SK-N-SH (cell line): ENCODE results near the gene CYP27A1. TPM values are rescaled to one million over a fixed set of nuclear protein-coding genes. Genes with fewer than 3 reads are reported as not detected.

Experiments
- CTCF ChIA-PET: fragments of 300-600, 350-600 bp; formaldehyde crosslinking; extraction: SDS; loops from one replicate; lab custom pipeline; 2021; lab: Yijun Ruan, JAX
- POLR2A ChIA-PET: fragments of 350-600 bp; sonication (Branson Sonifier 250); formaldehyde crosslinking; extraction: SDS; loops from one replicate; lab custom pipeline; 2020; ENCODE audit warnings: antibody characterized with exemption, inconsistent platforms; lab: Yijun Ruan, JAX
- DNase-seq: peaks from one replicate; pipeline ENCODE4 v3.0.0; 2012
- H2AFZ ChIP-seq: fragments of 200-600 bp; sonication (generic); 2 replicates; pipeline ENCODE4 v1.8.1; 2016; ENCODE audit warnings: antibody characterized with exemption, mild to moderate bottlenecking, low read depth
- H3F3A ChIP-seq: fragments of 200-600 bp; sonication (generic); replicated peaks from 2 replicates; pipeline ENCODE3; 2016; ENCODE audit warnings: antibody characterized with exemption, mild to moderate bottlenecking; ENCODE audit not compliant: insufficient read depth
- H3K27ac ChIP-seq, 2 experiments: fragments of 200-500 bp in 1 of 2; fragments of 200-600 bp in 1 of 2; sonication (Bioruptor generic) in 1 of 2; sonication (generic), shearing (Covaris generic) in 1 of 2; 2 replicates each; pipeline versions ENCODE4 v1.5.1 to v1.6.1; 2014 to 2016; ENCODE audit warnings: low read depth in 2 of 2, inconsistent platforms in 1 of 2, low read length in 1 of 2, mild to moderate bottlenecking in 1 of 2, mixed read lengths in 1 of 2
- H3K27me3 ChIP-seq: fragments of 200-600 bp; sonication (generic), shearing (Covaris generic); 2 replicates; pipeline ENCODE4 v1.6.1; 2016; ENCODE audit warnings: mixed run types; ENCODE audit not compliant: insufficient read depth
- H3K36me3 ChIP-seq, 2 experiments: fragments of 200-500 bp in 1 of 2; fragments of 200-600 bp in 1 of 2; sonication (Bioruptor generic) in 1 of 2; sonication (generic) in 1 of 2; replicated peaks in 1 of 2; 2 replicates each; pipeline versions ENCODE3 to v1.5.1; 2014 to 2016; ENCODE audit warnings: low read length in 1 of 2, mild to moderate bottlenecking in 1 of 2; ENCODE audit not compliant: insufficient read depth in 2 of 2, control insufficient read depth in 1 of 2
- H3K4me1 ChIP-seq, 2 experiments: fragments of 200-500 bp in 1 of 2; fragments of 200-600 bp in 1 of 2; sonication (Bioruptor generic) in 1 of 2; sonication (generic), shearing (Covaris generic) in 1 of 2; 2 replicates each; pipeline versions ENCODE4 v1.5.1 to v1.6.1; 2014 to 2016; ENCODE audit warnings: low read depth in 1 of 2, low read length in 1 of 2, mixed run types in 1 of 2; ENCODE audit not compliant: insufficient read depth in 2 of 2, control insufficient read depth in 1 of 2
- H3K4me2 ChIP-seq: fragments of 200-600 bp; sonication (generic), shearing (Covaris generic); 2 replicates; pipeline ENCODE4 v1.6.1; 2017; ENCODE audit warnings: mixed run types
- H3K4me3 ChIP-seq, 2 experiments: fragments of 200-500 bp in 1 of 2; fragments of 200-600 bp in 1 of 2; sonication (Bioruptor generic) in 1 of 2; sonication (generic), shearing (Covaris generic) in 1 of 2; 2 replicates each; pipeline versions ENCODE4 v1.5.1 to v1.8.1; 2014 to 2016; ENCODE audit warnings: low read depth in 2 of 2, inconsistent platforms in 1 of 2, low read length in 1 of 2, mild to moderate bottlenecking in 1 of 2, mixed read lengths in 1 of 2, moderate library complexity in 1 of 2
- H3K79me2 ChIP-seq: fragments of 200-600 bp; sonication (generic); 2 replicates; pipeline ENCODE4 v1.8.1; 2017; ENCODE audit warnings: mild to moderate bottlenecking; ENCODE audit not compliant: insufficient read depth
- H3K9ac ChIP-seq: fragments of 200-600 bp; sonication (generic); 2 replicates; pipeline ENCODE4 v1.6.1; 2017; ENCODE audit warnings: mixed run types
- H3K9me2 ChIP-seq: fragments of 200-600 bp; sonication (generic); 2 replicates; pipeline ENCODE4 v1.6.1; 2017; ENCODE audit warnings: mixed run types
- H3K9me3 ChIP-seq: fragments of 200-600 bp; sonication (generic); 2 replicates; pipeline ENCODE4 v1.6.1; 2017; ENCODE audit warnings: mixed run types, mild to moderate bottlenecking, moderate library complexity
- H4K20me1 ChIP-seq: fragments of 200-600 bp; sonication (generic); 2 replicates; pipeline ENCODE4 v1.6.1; 2017; ENCODE audit warnings: mild to moderate bottlenecking, mixed run types; ENCODE audit not compliant: insufficient read depth
- CHD2 ChIP-seq: fragments of 150-350 bp; IDR thresholded peaks from 2 replicates; pipeline ENCODE4 v1.6.1; 2018; ENCODE audit warnings: low read length; ENCODE audit not compliant: partially characterized antibody
- EZH2phosphoT487 ChIP-seq: fragments of 200-600 bp; sonication (generic); IDR thresholded peaks from 2 replicates; pipeline ENCODE4 v1.6.1; 2017; ENCODE audit warnings: low read depth, mixed run types, mild to moderate bottlenecking, antibody characterized with exemption, moderate library complexity, borderline replicate concordance
- FOSL2 ChIP-seq: IDR thresholded peaks from 2 replicates; pipeline ENCODE4 v1.4.0; 2012; ENCODE audit warnings: low read depth, mild to moderate bottlenecking, moderate library complexity, borderline replicate concordance
- FOXJ3 ChIP-seq: sonication (generic); formaldehyde crosslinking; IDR thresholded peaks from 2 replicates; pipeline ENCODE4 v1.5.1; 2020; ENCODE audit warnings: mild to moderate bottlenecking, missing genetic modification reagents
- JUND ChIP-seq: IDR thresholded peaks from 2 replicates; pipeline ENCODE4 v1.4.0; 2012
- MEF2A ChIP-seq: IDR thresholded peaks from 2 replicates; pipeline ENCODE4 v1.4.0; 2012; ENCODE audit warnings: low read depth, borderline replicate concordance
- NRF1 ChIP-seq: IDR thresholded peaks from 2 replicates; pipeline ENCODE4 v1.6.1; 2012; ENCODE audit warnings: low read depth, mild to moderate bottlenecking, low read length
- REST ChIP-seq: IDR thresholded peaks from 2 replicates; pipeline ENCODE4 v1.6.1; 2012; ENCODE audit warnings: mild to moderate bottlenecking, low read depth, low read length, moderate library complexity
- USF1 ChIP-seq: IDR thresholded peaks from 2 replicates; pipeline ENCODE4 v1.4.0; 2012; ENCODE audit warnings: low read depth, borderline replicate concordance
- ZBTB33 ChIP-seq: IDR thresholded peaks from 2 replicates; pipeline ENCODE4 v1.4.0; 2012; ENCODE audit warnings: low read depth, borderline replicate concordance
- WGBS: methylation state at CpG from one replicate; pipeline ENCODE4 v1.1.6; 2017; ENCODE audit warnings: low lambda C conversion rate; 5-methylcytosine and 5-hydroxymethylcytosine counted together
- polyA plus RNA-seq, 3 experiments: library from polyadenylated mRNA; depleted of rRNA; stranded (reverse); fragments of >200 nt; gene quantifications; 2 replicates each; pipeline ENCODE4 v1.2.3, GENCODE V29; 2012

The CYP27A1 gene
- polyA plus RNA-seq, 1 of the 3 experiments (the other 2 are of a cell fraction): 0.54 TPM

- H4K20me1 ChIP-seq: no peaks in the 10 kb centered on the region
- H3K4me1 ChIP-seq: peaks cover 0 to 6% of the 10 kb centered on the region in 2 experiments; a peak in 1 of 4 replicates
- ChIA-PET POLR2A (no interaction called here), CTCF (interaction anchor here (1.4 kb wide), 1 partner anchor 8 kb away, joined by 4 read pairs; no protein-coding TSS in a partner anchor)
- no peak overlapping the region for H3K4me3 ChIP-seq
- no peak overlapping the region for H2AFZ ChIP-seq
- no peaks in the 10 kb centered on the region for H3F3A ChIP-seq
- no peak overlapping the region for H3K4me2 ChIP-seq
- no peak overlapping the region for H3K27ac ChIP-seq
- H3K79me2 ChIP-seq: no peaks in the 10 kb centered on the region
- H3K9me2 ChIP-seq: no peaks in the 10 kb centered on the region
- H3K9ac ChIP-seq: no peak overlapping the region
- no peaks in the 10 kb centered on the region for H3K36me3 ChIP-seq
- no peak for TF ChIP-seq ZBTB33
- no peak for TF ChIP-seq JUND
- no peak for TF ChIP-seq MEF2A
- no peak for TF ChIP-seq NRF1
- no peak for TF ChIP-seq FOSL2
- no peak for TF ChIP-seq REST
- no peak for TF ChIP-seq EZH2phosphoT487
- no peak for TF ChIP-seq USF1
- no peak for TF ChIP-seq FOXJ3 (CRISPR knock-in tag)
- no peak for TF ChIP-seq CHD2
- 76% methylated on average over 4 of the region's 4 CpGs for WGBS
- no peaks in the 10 kb centered on the region for H3K9me3 ChIP-seq
- no peak for DNase-seq
- no peaks in the 10 kb centered on the region; the same call in 1 of the 2 replicates for H3K27me3 ChIP-seq
Measured at GRCh38 chr2:218796691-218797090, 14.7 kb downstream of the CYP27A1 start.
